ENCODE results near the gene CAMK2B.

GRCh38 chr7:44212018-44212417 is 113.4 kb downstream of the CAMK2B start:
- TF ChIP-seq NR3C1 (IDR thresholded peaks at IDR 0.05), result no peak
- no peak for TF ChIP-seq EP300 (IDR thresholded peaks at IDR 0.05)
- TF ChIP-seq, protein P1, sequence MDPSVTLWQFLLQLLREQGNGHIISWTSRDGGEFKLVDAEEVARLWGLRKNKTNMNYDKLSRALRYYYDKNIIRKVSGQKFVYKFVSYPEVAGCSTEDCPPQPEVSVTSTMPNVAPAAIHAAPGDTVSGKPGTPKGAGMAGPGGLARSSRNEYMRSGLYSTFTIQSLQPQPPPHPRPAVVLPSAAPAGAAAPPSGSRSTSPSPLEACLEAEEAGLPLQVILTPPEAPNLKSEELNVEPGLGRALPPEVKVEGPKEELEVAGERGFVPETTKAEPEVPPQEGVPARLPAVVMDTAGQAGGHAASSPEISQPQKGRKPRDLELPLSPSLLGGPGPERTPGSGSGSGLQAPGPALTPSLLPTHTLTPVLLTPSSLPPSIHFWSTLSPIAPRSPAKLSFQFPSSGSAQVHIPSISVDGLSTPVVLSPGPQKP (IDR thresholded peaks at IDR 0.05; ENCODE audit: low read depth, low read length), result no peak
- no peak for TF ChIP-seq ZNF302 (CRISPR knock-in tag; IDR thresholded peaks at IDR 0.05)
- no peak for TF ChIP-seq NFE2L2 (conservative IDR thresholded peaks at IDR 0.05; ENCODE audit: low read length)
- TF ChIP-seq CTCF (IDR thresholded peaks at IDR 0.05), result no peak
